MG63 (cell line): Measurements from ENCODE around the gene BRCC3. TPM values are rescaled to one million over a fixed set of nuclear protein-coding genes. Genes with fewer than 3 reads are reported as not detected.

Experiments used
- total RNA-seq: library from RNA; depleted of rRNA; stranded (reverse); fragments of >200 nt; shearing (Covaris generic); gene quantifications from 2 replicates; pipeline ENCODE4 v1.2.3, GENCODE V29; 2014; ENCODE audit warnings: low replicate concordance; rRNA removed

BRCC3 gene
- total RNA-seq, 1 experiment from 2014 or later: 1.5 TPM

Other genes starting within 250 kb of the BRCC3 start
- gene SMIM9, start 236.8 kb upstream of the BRCC3 start, total RNA-seq: not detected in 2 replicates
- 4.3 TPM in 1 of 2 replicates, not detected in the other for gene F8A1, start 185.2 kb upstream of the BRCC3 start, total RNA-seq
- gene F8, start 48.8 kb upstream of the BRCC3 start, total RNA-seq: 5.6 and 7.4 TPM in 2 replicates
- 61.9 and 104 TPM in 2 replicates for gene FUNDC2, start 44.7 kb upstream of the BRCC3 start, total RNA-seq
- gene CMC4, start 372 bp upstream of the BRCC3 start, total RNA-seq: 16.7 and 38.6 TPM in 2 replicates
- 14.6 and 79.5 TPM in 2 replicates for gene MTCP1, start 372 bp upstream of the BRCC3 start, total RNA-seq
- gene VBP1, start 145.0 kb downstream of the BRCC3 start, total RNA-seq: 115 and 172 TPM in 2 replicates
- gene RAB39B, start 193.0 kb downstream of the BRCC3 start, total RNA-seq: 1.6 and 1.7 TPM in 2 replicates